IMR-90 (cell line): Measurements from ENCODE around the gene SLITRK5.

ENCODE experiments used
- CEBPB ChIP-seq: IDR thresholded peaks from 2 replicates; pipeline ENCODE4 v1.6.1; 2012; ENCODE audit warnings: low read depth, low read length, improper control_type of control experiment
- CTCF ChIP-seq: conservative IDR thresholded peaks from 2 replicates; pipeline ENCODE4 v1.5.1; 2012; ENCODE audit warnings: mild to moderate bottlenecking, low read depth, low read length, improper control_type of control experiment
- FOS ChIP-seq: fragments of 150-350 bp; IDR thresholded peaks from 2 replicates; pipeline ENCODE4 v1.6.1; 2016; ENCODE audit warnings: low read depth, low read length
- MAFK ChIP-seq: IDR thresholded peaks from 2 replicates; pipeline ENCODE4 v1.6.1; 2012; ENCODE audit warnings: low read depth, low read length, improper control_type of control experiment
- MAZ ChIP-seq: IDR thresholded peaks from 2 replicates; pipeline ENCODE4 v1.6.1; 2012; ENCODE audit warnings: low read depth, mild to moderate bottlenecking, low read length, improper control_type of control experiment, moderate library complexity, borderline replicate concordance
- MXI1 ChIP-seq: IDR thresholded peaks from 2 replicates; pipeline ENCODE4 v1.6.1; 2012; ENCODE audit warnings: low read depth, mild to moderate bottlenecking, low read length, moderate library complexity, borderline replicate concordance
- POLR2A ChIP-seq: IDR thresholded peaks from 2 replicates; pipeline ENCODE4 v1.6.1; 2012; ENCODE audit warnings: mild to moderate bottlenecking, low read depth, low read length
- RAD21 ChIP-seq: IDR thresholded peaks from 2 replicates; pipeline ENCODE4 v1.6.1; 2012; ENCODE audit warnings: low read length, improper control_type of control experiment
- RCOR1 ChIP-seq: IDR thresholded peaks from 2 replicates; pipeline ENCODE4 v1.6.1; 2012; ENCODE audit warnings: mild to moderate bottlenecking, low read length, improper control_type of control experiment; ENCODE audit not compliant: insufficient replicate concordance
- RFX5 ChIP-seq: IDR thresholded peaks from 2 replicates; pipeline ENCODE4 v1.8.0; 2012; ENCODE audit warnings: low read depth, mild to moderate bottlenecking, low read length, moderate library complexity
- SMC3 ChIP-seq: fragments of 150-350 bp; IDR thresholded peaks from 2 replicates; pipeline ENCODE4 v1.6.1; 2016; ENCODE audit warnings: low read depth, mild to moderate bottlenecking, antibody characterized with exemption, low read length, moderate library complexity
- USF2 ChIP-seq: fragments of 150-350 bp; IDR thresholded peaks from 2 replicates; pipeline ENCODE4 v1.6.1; 2017; ENCODE audit warnings: mild to moderate bottlenecking, antibody characterized with exemption, low read length, low read depth

- TF ChIP-seq CTCF (no peak), SMC3 (no peak), POLR2A (no peak), USF2 (no peak), RCOR1 (no peak), MAZ (no peak), RFX5 (no peak), MAFK (no peak), RAD21 (no peak), CEBPB (no peak), MXI1 (no peak), FOS (no peak)
Measured at GRCh38 chr13:87677496-87678371, 6.6 kb downstream of the SLITRK5 start.
